SK-N-SH treated with all-trans-retinoic acid at 6 μM for 48 hours (cell line): ENCODE results near the gene ULBP1.
"Not testable (repeated sequence)": the region's sequence is repeated elsewhere in the genome, so short reads cannot be mapped to it uniquely, and the experiment has no call there.

ENCODE experiments used
- ATAC-seq: fragments of 200-7000 bp; cut with Tn5 transposase; 3 replicates; pipeline ENCODE4 v1.9.1; 2020; ENCODE audit warnings: mild to moderate bottlenecking, moderate library complexity
- ARNTL ChIP-seq: fragments of 450-650 bp; formaldehyde crosslinking; IDR thresholded peaks from 2 replicates; pipeline ENCODE4 v1.5.0; 2020; ENCODE audit warnings: low read depth, mild to moderate bottlenecking, moderate library complexity, borderline replicate concordance
- BACH2 ChIP-seq: fragments of 250-450 bp; sonication (Bioruptor Pico); IDR thresholded peaks from 2 replicates; pipeline ENCODE4 v1.9.0; 2021; ENCODE audit warnings: mild to moderate bottlenecking, borderline replicate concordance
- CSDC2 ChIP-seq: fragments of 250-450 bp; sonication (Bioruptor Pico); IDR thresholded peaks from 2 replicates; pipeline ENCODE4 v1.5.0; 2020; ENCODE audit warnings: mild to moderate bottlenecking, moderate library complexity
- CSRNP3 ChIP-seq: fragments of 250-450 bp; sonication (Bioruptor Pico); IDR thresholded peaks from 2 replicates; pipeline ENCODE4 v1.5.1; 2021; ENCODE audit warnings: mild to moderate bottlenecking, moderate library complexity
- ESRRG ChIP-seq: fragments of 250-450 bp; sonication (Bioruptor Pico); IDR thresholded peaks from 2 replicates; pipeline ENCODE4 v1.6.1; 2021; ENCODE audit warnings: mild to moderate bottlenecking
- GLIS3 ChIP-seq: fragments of 250-450 bp; sonication (Bioruptor Pico); IDR thresholded peaks from 2 replicates; pipeline ENCODE4 v1.5.0; 2020; ENCODE audit warnings: mild to moderate bottlenecking, moderate library complexity
- ISL1 ChIP-seq: fragments of 250-450 bp; sonication (Bioruptor Pico); IDR thresholded peaks from 2 replicates; pipeline ENCODE4 v2.1.2; 2022; ENCODE audit warnings: mild to moderate bottlenecking, moderate library complexity
- OSR1 ChIP-seq: fragments of 250-450 bp; sonication (Bioruptor Pico); IDR thresholded peaks from 2 replicates; pipeline ENCODE4 v1.8.0; 2022; ENCODE audit warnings: moderate library complexity, mild to moderate bottlenecking, inconsistent platforms
- RARB ChIP-seq: fragments of 250-450 bp; sonication (Bioruptor Pico); IDR thresholded peaks from 2 replicates; pipeline ENCODE4 v1.8.0; 2021; ENCODE audit warnings: mild to moderate bottlenecking, moderate library complexity
- SNAI2 ChIP-seq: fragments of 250-450 bp; sonication (Bioruptor Pico); IDR thresholded peaks from 2 replicates; pipeline ENCODE4 v1.5.0; 2020; ENCODE audit warnings: mild to moderate bottlenecking, moderate library complexity
- TCF4 ChIP-seq: fragments of 250-450 bp; sonication (Bioruptor Pico); IDR thresholded peaks from 2 replicates; pipeline ENCODE4 v1.8.0; 2021; ENCODE audit warnings: mild to moderate bottlenecking, moderate library complexity, borderline replicate concordance
- ZC3H10 ChIP-seq: fragments of 250-450 bp; sonication (Bioruptor Pico); IDR thresholded peaks from 2 replicates; pipeline ENCODE4 v1.5.1; 2021; ENCODE audit warnings: mild to moderate bottlenecking, moderate library complexity
- ZFP3 ChIP-seq: fragments of 250-450 bp; sonication (Bioruptor Pico); IDR thresholded peaks from 2 replicates; pipeline ENCODE4 v1.5.0; 2020; ENCODE audit warnings: mild to moderate bottlenecking, moderate library complexity
- ZFP30 ChIP-seq: fragments of 450-650 bp; formaldehyde crosslinking; IDR thresholded peaks from 2 replicates; pipeline ENCODE4 v1.5.0; 2022; ENCODE audit warnings: mild to moderate bottlenecking, moderate library complexity
- ZNF565 ChIP-seq: fragments of 450-650 bp; formaldehyde crosslinking; conservative IDR thresholded peaks from 2 replicates; pipeline ENCODE4 v1.5.0; 2020; ENCODE audit warnings: low read depth, mild to moderate bottlenecking, moderate library complexity
- ZNF70 ChIP-seq: fragments of 450-650 bp; formaldehyde crosslinking; IDR thresholded peaks from 2 replicates; pipeline ENCODE4 v1.5.0; 2020; ENCODE audit warnings: mild to moderate bottlenecking, moderate library complexity
- ZNF8 ChIP-seq: fragments of 450-650 bp; formaldehyde crosslinking; IDR thresholded peaks from 2 replicates; pipeline ENCODE4 v1.5.0; 2020; ENCODE audit warnings: mild to moderate bottlenecking, moderate library complexity
- TF ChIP-seq, protein P1 (sequence below): fragments of 250-450 bp; sonication (Bioruptor Pico); IDR thresholded peaks from 2 replicates; pipeline ENCODE4 v1.5.1; 2020; ENCODE audit warnings: low read depth, mild to moderate bottlenecking, moderate library complexity
- TF ChIP-seq, protein P2 (sequence below): fragments of 250-450 bp; sonication (Bioruptor Pico); IDR thresholded peaks from 2 replicates; pipeline ENCODE4 v1.8.0; 2021; ENCODE audit warnings: low read depth, mild to moderate bottlenecking, moderate library complexity, borderline replicate concordance
- TF ChIP-seq, protein P3 (sequence below): fragments of 250-450 bp; sonication (Bioruptor Pico); IDR thresholded peaks from 2 replicates; pipeline ENCODE4 v1.8.0; 2020; ENCODE audit warnings: mild to moderate bottlenecking, moderate library complexity, borderline replicate concordance
- TF ChIP-seq, protein P4 (sequence below): fragments of 250-450 bp; sonication (Bioruptor Pico); IDR thresholded peaks from 2 replicates; pipeline ENCODE4 v1.5.0; 2020; ENCODE audit warnings: mild to moderate bottlenecking, moderate library complexity

ULBP1 gene

DNA sequence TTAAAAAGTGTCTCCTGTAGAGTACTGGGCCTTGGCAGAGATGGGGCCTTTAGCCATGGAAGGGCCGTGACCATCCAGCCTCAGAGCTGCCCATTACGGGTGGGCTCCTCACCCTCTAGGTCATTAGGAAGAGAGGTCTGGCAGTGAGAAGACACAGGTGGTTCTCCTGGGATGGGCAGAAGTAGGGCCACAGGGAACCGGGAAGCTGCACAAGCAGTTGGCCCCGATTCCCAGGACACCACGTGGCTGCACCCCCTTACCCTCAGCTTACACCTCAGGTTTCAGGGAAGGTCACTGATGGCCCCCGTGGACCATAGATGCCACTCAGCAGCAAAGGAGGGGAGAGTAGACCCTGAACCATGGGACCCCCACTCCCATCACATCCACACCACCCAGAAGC lies 42.4 kb upstream of the ULBP1 start:
- ATAC-seq = no peak
- TF ChIP-seq ZNF565 = no peak
- no peak for TF ChIP-seq GLIS3 (CRISPR knock-in tag)
- TF ChIP-seq ZNF70 = no peak
- no peak for TF ChIP-seq OSR1 (CRISPR knock-in tag)
- no peak for TF ChIP-seq ISL1
- TF ChIP-seq ZNF8 = no peak
- no peak for TF ChIP-seq ARNTL (CRISPR knock-in tag)
- no peak for TF ChIP-seq ZC3H10 (CRISPR knock-in tag)
- TF ChIP-seq SNAI2 (CRISPR knock-in tag) = no peak
- TF ChIP-seq, protein P1, sequence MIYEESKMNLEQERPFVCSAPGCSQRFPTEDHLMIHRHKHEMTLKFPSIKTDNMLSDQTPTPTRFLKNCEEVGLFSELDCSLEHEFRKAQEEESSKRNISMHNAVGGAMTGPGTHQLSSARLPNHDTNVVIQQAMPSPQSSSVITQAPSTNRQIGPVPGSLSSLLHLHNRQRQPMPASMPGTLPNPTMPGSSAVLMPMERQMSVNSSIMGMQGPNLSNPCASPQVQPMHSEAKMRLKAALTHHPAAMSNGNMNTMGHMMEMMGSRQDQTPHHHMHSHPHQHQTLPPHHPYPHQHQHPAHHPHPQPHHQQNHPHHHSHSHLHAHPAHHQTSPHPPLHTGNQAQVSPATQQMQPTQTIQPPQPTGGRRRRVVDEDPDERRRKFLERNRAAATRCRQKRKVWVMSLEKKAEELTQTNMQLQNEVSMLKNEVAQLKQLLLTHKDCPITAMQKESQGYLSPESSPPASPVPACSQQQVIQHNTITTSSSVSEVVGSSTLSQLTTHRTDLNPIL (CRISPR knock-in tag) = no peak
- TF ChIP-seq, protein P2, sequence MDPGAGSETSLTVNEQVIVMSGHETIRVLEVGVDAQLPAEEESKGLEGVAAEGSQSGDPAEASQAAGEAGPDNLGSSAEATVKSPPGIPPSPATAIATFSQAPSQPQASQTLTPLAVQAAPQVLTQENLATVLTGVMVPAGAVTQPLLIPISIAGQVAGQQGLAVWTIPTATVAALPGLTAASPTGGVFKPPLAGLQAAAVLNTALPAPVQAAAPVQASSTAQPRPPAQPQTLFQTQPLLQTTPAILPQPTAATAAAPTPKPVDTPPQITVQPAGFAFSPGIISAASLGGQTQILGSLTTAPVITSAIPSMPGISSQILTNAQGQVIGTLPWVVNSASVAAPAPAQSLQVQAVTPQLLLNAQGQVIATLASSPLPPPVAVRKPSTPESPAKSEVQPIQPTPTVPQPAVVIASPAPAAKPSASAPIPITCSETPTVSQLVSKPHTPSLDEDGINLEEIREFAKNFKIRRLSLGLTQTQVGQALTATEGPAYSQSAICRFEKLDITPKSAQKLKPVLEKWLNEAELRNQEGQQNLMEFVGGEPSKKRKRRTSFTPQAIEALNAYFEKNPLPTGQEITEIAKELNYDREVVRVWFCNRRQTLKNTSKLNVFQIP (CRISPR knock-in tag) = no peak
- TF ChIP-seq, protein P3, sequence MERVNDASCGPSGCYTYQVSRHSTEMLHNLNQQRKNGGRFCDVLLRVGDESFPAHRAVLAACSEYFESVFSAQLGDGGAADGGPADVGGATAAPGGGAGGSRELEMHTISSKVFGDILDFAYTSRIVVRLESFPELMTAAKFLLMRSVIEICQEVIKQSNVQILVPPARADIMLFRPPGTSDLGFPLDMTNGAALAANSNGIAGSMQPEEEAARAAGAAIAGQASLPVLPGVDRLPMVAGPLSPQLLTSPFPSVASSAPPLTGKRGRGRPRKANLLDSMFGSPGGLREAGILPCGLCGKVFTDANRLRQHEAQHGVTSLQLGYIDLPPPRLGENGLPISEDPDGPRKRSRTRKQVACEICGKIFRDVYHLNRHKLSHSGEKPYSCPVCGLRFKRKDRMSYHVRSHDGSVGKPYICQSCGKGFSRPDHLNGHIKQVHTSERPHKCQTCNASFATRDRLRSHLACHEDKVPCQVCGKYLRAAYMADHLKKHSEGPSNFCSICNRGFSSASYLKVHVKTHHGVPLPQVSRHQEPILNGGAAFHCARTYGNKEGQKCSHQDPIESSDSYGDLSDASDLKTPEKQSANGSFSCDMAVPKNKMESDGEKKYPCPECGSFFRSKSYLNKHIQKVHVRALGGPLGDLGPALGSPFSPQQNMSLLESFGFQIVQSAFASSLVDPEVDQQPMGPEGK (CRISPR knock-in tag) = no peak
- TF ChIP-seq CSDC2 (CRISPR knock-in tag) = no peak
- TF ChIP-seq, protein P4, sequence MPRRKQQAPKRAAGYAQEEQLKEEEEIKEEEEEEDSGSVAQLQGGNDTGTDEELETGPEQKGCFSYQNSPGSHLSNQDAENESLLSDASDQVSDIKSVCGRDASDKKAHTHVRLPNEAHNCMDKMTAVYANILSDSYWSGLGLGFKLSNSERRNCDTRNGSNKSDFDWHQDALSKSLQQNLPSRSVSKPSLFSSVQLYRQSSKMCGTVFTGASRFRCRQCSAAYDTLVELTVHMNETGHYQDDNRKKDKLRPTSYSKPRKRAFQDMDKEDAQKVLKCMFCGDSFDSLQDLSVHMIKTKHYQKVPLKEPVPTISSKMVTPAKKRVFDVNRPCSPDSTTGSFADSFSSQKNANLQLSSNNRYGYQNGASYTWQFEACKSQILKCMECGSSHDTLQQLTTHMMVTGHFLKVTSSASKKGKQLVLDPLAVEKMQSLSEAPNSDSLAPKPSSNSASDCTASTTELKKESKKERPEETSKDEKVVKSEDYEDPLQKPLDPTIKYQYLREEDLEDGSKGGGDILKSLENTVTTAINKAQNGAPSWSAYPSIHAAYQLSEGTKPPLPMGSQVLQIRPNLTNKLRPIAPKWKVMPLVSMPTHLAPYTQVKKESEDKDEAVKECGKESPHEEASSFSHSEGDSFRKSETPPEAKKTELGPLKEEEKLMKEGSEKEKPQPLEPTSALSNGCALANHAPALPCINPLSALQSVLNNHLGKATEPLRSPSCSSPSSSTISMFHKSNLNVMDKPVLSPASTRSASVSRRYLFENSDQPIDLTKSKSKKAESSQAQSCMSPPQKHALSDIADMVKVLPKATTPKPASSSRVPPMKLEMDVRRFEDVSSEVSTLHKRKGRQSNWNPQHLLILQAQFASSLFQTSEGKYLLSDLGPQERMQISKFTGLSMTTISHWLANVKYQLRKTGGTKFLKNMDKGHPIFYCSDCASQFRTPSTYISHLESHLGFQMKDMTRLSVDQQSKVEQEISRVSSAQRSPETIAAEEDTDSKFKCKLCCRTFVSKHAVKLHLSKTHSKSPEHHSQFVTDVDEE (CRISPR knock-in tag) = no peak
- TF ChIP-seq BACH2 (CRISPR knock-in tag) = no peak
- no peak for TF ChIP-seq ZFP3 (CRISPR knock-in tag)
- no peak for TF ChIP-seq CSRNP3 (CRISPR knock-in tag)
- TF ChIP-seq TCF4 (CRISPR knock-in tag) = no peak
- no peak for TF ChIP-seq ESRRG (CRISPR knock-in tag)

GRCh38 chr6:149922091-149922490 lies 41.7 kb upstream of the ULBP1 start:
- ATAC-seq = not testable (repeated sequence)

DNA sequence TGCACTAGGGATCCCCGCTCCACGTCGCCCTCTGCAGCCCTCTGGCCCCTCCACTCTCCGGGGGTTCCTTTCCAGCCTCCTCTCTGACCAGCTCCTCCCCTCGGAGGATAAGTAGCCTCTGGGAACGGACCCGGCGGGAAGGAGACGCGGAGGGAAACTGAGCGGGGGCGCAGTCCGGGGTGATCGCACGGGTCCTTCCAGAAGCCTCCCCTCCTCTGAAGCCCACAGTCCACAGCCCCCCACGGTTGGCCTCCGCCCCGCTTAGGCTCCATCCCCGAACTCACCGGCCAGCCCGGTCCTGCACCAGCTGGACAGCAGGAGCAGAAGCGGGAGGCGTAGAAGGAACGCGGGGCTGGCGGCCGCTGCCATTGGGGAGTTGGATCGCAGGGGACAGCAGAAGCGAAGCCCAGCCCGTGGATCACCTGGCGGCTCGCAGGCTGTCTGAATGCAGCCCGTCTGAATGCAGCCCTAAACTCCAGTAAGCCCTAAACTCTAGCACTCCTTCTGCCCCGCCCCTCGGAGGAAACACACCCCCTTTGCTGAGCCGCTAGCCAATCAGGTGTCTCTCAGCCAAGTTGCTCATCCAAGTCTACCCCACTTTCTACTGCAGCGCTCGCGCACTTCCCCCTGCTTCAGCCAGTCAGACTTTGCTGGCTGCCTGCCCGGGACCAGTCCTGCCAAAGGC lies 41.0 kb upstream of the ULBP1 start, which contains the start of gene RAET1G:
RAET1G (minus strand) TSS at position 480 of the 685 bp plus-strand sequence; CDS start at position 369, 111 bp downstream.
- TF ChIP-seq SNAI2 (CRISPR knock-in tag) = no peak
- ATAC-seq = peak; percentile 90

DNA sequence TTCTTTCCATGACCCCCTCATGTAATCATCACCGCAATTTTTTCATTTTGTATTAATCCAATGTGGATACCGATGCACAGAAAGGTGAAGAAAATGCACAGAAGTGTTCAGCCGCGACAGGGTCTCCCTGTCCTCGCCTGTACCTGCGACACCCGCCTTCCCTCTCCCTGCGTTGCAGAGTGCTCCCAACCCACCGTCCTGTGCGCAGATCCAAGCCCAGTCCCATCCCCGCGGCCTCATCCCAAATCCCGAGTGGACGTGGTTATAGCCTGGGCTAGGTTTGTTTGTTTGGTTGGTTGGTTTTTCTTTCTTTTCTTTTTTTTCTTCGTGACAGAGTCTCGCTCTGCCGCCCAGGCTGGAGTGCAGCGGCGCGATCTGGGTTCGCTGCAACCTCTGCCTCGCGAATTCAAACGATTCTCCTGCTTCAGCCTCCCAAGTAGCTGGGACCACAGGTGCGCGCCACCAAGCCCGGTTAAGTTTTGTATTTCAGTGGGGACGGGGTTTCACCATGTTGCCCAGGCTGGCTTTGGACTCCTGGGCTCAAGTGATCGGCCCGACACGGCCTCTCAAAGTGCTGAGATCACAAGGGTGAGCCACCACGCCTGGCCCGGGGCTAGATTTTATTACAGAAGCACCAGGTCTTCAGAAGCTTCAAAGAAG lies 40.3 kb upstream of the ULBP1 start:
- ATAC-seq = peak; percentile 14
- no peak for TF ChIP-seq CSRNP3 (CRISPR knock-in tag)
- TF ChIP-seq RARB (CRISPR knock-in tag) = no peak
- TF ChIP-seq BACH2 (CRISPR knock-in tag) = no peak
- TF ChIP-seq ARNTL (CRISPR knock-in tag) = no peak
- TF ChIP-seq ZNF8 = no peak
- TF ChIP-seq TCF4 (CRISPR knock-in tag) = no peak
- TF ChIP-seq, protein P3 (CRISPR knock-in tag) = no peak
- TF ChIP-seq SNAI2 (CRISPR knock-in tag) = no peak
- no peak for TF ChIP-seq ZFP30
- TF ChIP-seq ZC3H10 (CRISPR knock-in tag) = no peak
